GOT3 (cell line): ENCODE results near the gene SYNPR.

Experiments
- DNase-seq: peaks from one replicate; lab custom pipeline; 2025; ENCODE audit warnings: mixed read lengths; lab: John Stamatoyannopoulos, UW

SYNPR gene

GRCh38 chr3:63556401-63556800 lies 278.3 kb downstream of the SYNPR start:
- DNase-seq, result no peak

- no peak for DNase-seq
Measured at GRCh38 chr3:63557912-63558311, 279.8 kb downstream of the SYNPR start.

- DNase-seq, result no peak
Measured at GRCh38 chr3:63559884-63560283, 281.8 kb downstream of the SYNPR start.

- no peak for DNase-seq
Measured at GRCh38 chr3:63561879-63562278, 283.8 kb downstream of the SYNPR start.

- DNase-seq, result no peak
Measured at GRCh38 chr3:63562323-63562722, 284.2 kb downstream of the SYNPR start.

GRCh38 chr3:63563572-63563971 lies 285.5 kb downstream of the SYNPR start:
- no peak for DNase-seq

GRCh38 chr3:63565220-63565619 lies 287.1 kb downstream of the SYNPR start:
- no peak for DNase-seq

GRCh38 chr3:63571682-63572081 lies 293.6 kb downstream of the SYNPR start:
- no peak for DNase-seq

GRCh38 chr3:63576846-63577245 lies 298.7 kb downstream of the SYNPR start:
- no peak for DNase-seq

- no peak for DNase-seq
Measured at GRCh38 chr3:63578858-63579257, 300.8 kb downstream of the SYNPR start.

- DNase-seq, result no peak
Measured at GRCh38 chr3:63580151-63580550, 302.0 kb downstream of the SYNPR start.

GRCh38 chr3:63582943-63583500 lies 304.9 kb downstream of the SYNPR start:
- no peak for DNase-seq

- no peak for DNase-seq
Measured at GRCh38 chr3:63584681-63585080, 306.6 kb downstream of the SYNPR start.

GRCh38 chr3:63585927-63586326 lies 307.8 kb downstream of the SYNPR start:
- no peak for DNase-seq

- no peak for DNase-seq
Measured at GRCh38 chr3:63588895-63589294, 310.8 kb downstream of the SYNPR start.

GRCh38 chr3:63593779-63594178 lies 315.7 kb downstream of the SYNPR start:
- no peak for DNase-seq

GRCh38 chr3:63595221-63595620 lies 317.1 kb downstream of the SYNPR start:
- no peak for DNase-seq

- no peak for DNase-seq
Measured at GRCh38 chr3:63597019-63597418, 318.9 kb downstream of the SYNPR start.

- no peak for DNase-seq
Measured at GRCh38 chr3:63607716-63608115, 329.6 kb downstream of the SYNPR start.

GRCh38 chr3:63609408-63609807 lies 331.3 kb downstream of the SYNPR start:
- no peak for DNase-seq

- no peak for DNase-seq
Measured at GRCh38 chr3:63609834-63610233, 331.7 kb downstream of the SYNPR start.

GRCh38 chr3:63611382-63611781 lies 333.3 kb downstream of the SYNPR start:
- no peak for DNase-seq

- no peak for DNase-seq
Measured at GRCh38 chr3:63613561-63613960, 335.5 kb downstream of the SYNPR start.

GRCh38 chr3:63617391-63617790 lies 339.3 kb downstream of the SYNPR start:
- no peak for DNase-seq
